ENCODE data around the gene SLCO2A1. TPM values are rescaled to one million over a fixed set of nuclear protein-coding genes. Genes with fewer than 3 reads are reported as not detected.

SLCO2A1 gene
- total RNA-seq, 3 donors from 2014 or later = 4.2 to 11.1 (median 7.5) TPM

DNA sequence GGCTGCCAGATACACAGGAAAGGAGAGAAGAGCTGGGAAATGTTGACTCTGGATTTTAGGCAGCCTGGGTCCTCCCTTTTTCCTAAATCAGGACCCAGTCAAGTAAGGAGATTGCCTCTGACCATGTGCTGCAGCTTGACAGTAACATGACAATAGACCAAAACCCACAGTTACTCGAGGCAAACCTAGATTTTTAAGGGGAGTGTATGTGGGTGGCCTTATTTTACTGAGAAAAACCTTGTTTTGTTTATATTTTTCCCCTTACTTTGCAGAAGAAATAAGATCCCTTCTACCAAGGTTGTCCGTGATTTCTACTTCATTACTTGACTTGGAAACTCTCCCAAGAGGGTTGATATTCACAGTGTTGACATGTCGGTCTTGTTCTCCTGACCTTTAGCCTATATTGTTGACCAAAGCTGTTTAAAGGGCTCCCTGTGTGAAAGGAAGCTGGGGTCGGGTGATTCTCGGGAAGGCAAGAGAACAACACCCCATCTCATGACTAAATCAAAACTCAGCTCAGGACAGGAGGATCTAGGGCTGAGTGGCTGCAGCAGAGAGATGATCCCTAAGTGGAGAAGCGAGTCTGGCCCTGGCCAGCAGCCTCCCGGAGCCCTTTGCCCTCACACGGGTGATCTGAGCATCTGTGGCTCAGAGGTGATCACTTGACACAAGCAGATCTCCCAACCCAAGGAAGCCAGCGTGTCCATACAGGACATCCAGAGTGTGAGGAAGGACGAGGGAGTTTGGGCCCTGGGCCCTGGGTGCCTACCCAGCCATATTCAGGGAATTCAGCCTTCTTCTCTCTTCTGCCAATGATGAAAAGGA lies 31.0 kb upstream of the SLCO2A1 start:
- no peaks in the 10 kb centered on the region for H3K27me3 ChIP-seq
- H3K27ac ChIP-seq = no peak overlapping the region
- TF ChIP-seq POLR2A (IDR thresholded peaks at IDR 0.05) (no peak), POLR2AphosphoS5 (IDR thresholded peaks at IDR 0.05) (no peak), CTCF (IDR thresholded peaks at IDR 0.05) (no peak)
- DNase-seq (ENCODE audit: low spot score in 2 of 2) = no peak
- no peak overlapping the region for H3K4me3 ChIP-seq
- no peaks in the 10 kb centered on the region for H3K36me3 ChIP-seq
- intact Hi-C loops (cut with DNase I; ENCODE audit: low total_unique reads) = no loop called here
- H3K9me3 ChIP-seq = no peaks in the 10 kb centered on the region
- H3K4me1 ChIP-seq = no peaks in the 10 kb centered on the region

DNA sequence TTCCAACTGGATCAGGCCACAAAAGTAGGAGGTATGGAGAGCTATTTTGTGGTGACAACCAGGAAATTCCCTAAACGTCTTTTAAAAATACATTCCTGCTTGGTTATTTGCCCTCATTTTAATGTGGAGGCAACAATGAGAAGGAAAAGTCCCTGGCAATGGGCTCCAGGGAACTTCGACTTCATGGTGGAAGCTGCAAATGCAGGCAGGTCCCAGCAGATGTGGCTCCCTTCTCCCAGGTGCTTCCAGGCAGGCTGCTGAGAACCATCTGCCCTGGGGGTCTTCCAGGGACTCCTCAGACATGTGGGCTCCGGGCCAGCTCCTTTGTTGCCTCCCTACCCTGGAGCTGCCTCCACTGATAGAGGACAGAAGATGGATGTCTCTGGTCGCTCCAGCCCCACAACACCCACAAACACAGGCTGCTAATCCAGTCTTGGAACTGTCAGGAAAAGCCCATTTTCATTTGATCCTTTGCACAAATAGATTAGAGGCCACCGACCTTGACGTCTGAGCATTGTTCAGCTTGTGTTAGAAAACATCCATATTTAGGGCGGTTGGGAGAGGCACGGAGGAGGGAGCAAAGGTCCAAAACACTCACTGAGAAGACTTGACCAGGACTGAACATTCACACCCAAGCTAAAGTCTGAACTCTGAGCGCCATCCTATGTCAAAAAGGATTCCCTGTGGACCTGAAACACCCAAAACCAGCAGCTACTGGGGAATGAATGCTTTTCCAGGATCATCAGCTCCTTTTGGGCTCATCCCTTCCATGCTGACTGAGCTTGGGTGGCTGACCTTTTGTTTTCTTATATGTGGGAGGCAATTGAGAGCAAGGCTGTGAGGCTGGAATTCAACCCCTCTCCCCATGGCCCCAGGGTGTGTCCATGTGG lies 30.2 kb upstream of the SLCO2A1 start:
- H3K27me3 ChIP-seq = no peaks in the 10 kb centered on the region
- no peaks in the 10 kb centered on the region for H3K4me1 ChIP-seq
- H3K4me3 ChIP-seq = no peak overlapping the region
- H3K27ac ChIP-seq = no peak overlapping the region
- DNase-seq (ENCODE audit: low spot score in 2 of 2) = no peak
- H3K36me3 ChIP-seq = no peaks in the 10 kb centered on the region
- H3K9me3 ChIP-seq = no peaks in the 10 kb centered on the region
- intact Hi-C loops (cut with DNase I; ENCODE audit: low total_unique reads) = no loop called here
- TF ChIP-seq CTCF (IDR thresholded peaks at IDR 0.05) = no peak
- no peak for TF ChIP-seq POLR2AphosphoS5 (IDR thresholded peaks at IDR 0.05)
- no peak for TF ChIP-seq POLR2A (IDR thresholded peaks at IDR 0.05)

DNA sequence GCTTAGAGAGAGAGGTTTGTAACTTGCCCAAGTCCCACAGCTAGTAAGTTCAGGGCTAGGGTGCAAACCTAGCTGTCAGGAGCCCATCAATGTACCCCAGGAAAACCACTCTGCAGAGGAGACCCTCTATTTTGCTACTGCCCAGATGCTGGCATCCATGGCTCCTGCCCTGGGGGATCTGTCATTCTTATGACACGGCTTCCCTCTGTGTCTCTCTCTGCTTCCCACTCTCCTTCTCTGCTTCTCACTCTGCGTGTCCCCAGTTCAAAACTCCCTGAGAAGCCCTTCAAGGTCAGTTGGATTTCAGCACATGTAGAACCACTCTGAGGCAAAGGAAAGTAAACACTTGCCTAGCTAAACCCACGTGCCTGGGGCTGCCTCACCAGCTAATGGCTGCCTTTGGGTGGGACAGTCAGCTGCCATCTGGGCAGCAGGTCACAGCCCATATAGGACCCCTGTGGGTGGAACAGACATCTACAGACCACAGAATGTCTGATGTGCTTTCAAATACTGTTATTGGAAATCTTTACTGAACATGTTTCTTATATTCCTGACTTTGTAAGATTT lies 29.4 kb upstream of the SLCO2A1 start:
- H3K4me3 ChIP-seq = no peak overlapping the region
- H3K27me3 ChIP-seq = no peaks in the 10 kb centered on the region
- H3K27ac ChIP-seq = no peak overlapping the region
- H3K36me3 ChIP-seq = no peaks in the 10 kb centered on the region
- DNase-seq (ENCODE audit: low spot score in 2 of 2) = no peak
- intact Hi-C loops (cut with DNase I; ENCODE audit: low total_unique reads) = no loop called here
- H3K4me1 ChIP-seq = no peaks in the 10 kb centered on the region
- H3K9me3 ChIP-seq = no peaks in the 10 kb centered on the region
- TF ChIP-seq POLR2A (IDR thresholded peaks at IDR 0.05) = no peak
- TF ChIP-seq CTCF (IDR thresholded peaks at IDR 0.05) = no peak
- no peak for TF ChIP-seq POLR2AphosphoS5 (IDR thresholded peaks at IDR 0.05)

DNA sequence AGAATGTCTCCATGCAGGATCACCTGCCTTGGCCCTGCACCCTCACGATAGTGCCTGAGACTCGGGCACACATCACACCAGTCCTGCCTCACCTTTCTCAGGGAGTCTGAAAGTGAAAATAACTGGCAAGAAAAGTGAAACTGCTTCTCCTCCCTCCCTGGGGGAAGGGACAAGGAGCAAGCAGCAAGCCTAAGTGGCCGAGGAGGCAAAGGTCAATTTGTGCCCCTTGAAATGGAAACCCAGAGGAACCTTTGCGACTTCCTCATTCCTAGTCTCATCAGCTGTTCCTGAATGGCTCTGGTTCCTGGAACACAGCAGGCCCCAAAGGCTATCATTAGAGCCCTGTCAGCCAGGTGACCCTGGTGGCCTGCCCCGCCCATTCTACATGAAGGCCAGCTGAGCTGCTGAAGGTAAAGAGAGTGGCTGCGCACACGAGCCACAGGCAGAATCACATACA lies 28.0 kb upstream of the SLCO2A1 start:
- no peak overlapping the region for H3K4me3 ChIP-seq
- no peaks in the 10 kb centered on the region for H3K27me3 ChIP-seq
- H3K4me1 ChIP-seq = no peaks in the 10 kb centered on the region
- no peak overlapping the region for H3K27ac ChIP-seq
- TF ChIP-seq CTCF (IDR thresholded peaks at IDR 0.05) = no peak
- TF ChIP-seq POLR2AphosphoS5 (IDR thresholded peaks at IDR 0.05) = no peak
- no peak for TF ChIP-seq POLR2A (IDR thresholded peaks at IDR 0.05)
- intact Hi-C loops (cut with DNase I; ENCODE audit: low total_unique reads) = no loop called here
- no peaks in the 10 kb centered on the region for H3K9me3 ChIP-seq
- no peaks in the 10 kb centered on the region for H3K36me3 ChIP-seq
- DNase-seq (ENCODE audit: low spot score in 2 of 2) = no peak

Measured in breast epithelium (tissue), 4 donors.